GM18870 (cell line): ENCODE results near the gene SPECC1.
"Not testable (repeated sequence)": the region's sequence is repeated elsewhere in the genome, so short reads cannot be mapped to it uniquely, and the experiment has no call there.

ENCODE experiments used
- ATAC-seq: cut with Tn5 transposase; IDR thresholded peaks from one replicate; pipeline ENCODE4 v1.9.1; 2021; ENCODE audit warnings: moderate library complexity; ENCODE audit not compliant: unreplicated experiment

Gene SPECC1

DNA sequence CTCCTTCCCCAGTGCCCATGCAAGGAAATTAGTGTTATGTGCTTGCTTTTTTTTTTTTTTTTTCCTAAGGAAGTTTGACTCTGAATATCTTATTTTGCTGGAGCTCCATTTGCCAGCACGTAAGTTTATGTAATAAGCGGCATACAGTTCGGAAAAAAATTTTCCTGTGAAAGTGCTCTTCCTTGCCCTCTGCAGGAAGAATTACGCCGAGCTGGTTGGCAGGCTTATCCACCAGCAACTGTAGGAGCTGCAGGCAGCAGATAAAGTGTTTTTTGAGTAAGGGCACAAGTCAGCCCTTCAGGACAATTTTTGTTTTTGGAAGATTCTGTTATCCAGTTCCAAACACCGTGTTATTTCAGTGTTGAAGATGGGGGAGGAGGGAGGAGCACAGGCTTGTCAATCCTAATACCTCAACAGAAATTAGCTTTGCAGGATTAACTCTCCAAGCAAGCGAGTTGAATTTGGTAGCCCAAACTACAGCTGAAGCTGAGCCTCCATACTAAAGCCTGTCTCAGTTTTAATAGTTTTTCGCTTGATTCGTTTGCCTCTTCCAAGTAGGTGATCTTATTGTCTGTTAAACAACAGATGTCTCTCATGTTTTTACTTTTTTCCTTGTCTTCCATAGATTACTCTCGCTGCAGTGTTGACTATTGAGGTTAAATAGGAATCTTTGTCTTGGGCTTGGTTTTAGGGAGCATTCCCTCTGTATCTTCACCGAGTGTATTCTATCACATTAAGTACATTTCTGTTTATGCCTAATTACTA lies 1.1 kb downstream of the SPECC1 start:
- no peak for ATAC-seq

GRCh38 chr17:20010936-20011335 lies 1.8 kb downstream of the SPECC1 start:
- no peak for ATAC-seq

DNA sequence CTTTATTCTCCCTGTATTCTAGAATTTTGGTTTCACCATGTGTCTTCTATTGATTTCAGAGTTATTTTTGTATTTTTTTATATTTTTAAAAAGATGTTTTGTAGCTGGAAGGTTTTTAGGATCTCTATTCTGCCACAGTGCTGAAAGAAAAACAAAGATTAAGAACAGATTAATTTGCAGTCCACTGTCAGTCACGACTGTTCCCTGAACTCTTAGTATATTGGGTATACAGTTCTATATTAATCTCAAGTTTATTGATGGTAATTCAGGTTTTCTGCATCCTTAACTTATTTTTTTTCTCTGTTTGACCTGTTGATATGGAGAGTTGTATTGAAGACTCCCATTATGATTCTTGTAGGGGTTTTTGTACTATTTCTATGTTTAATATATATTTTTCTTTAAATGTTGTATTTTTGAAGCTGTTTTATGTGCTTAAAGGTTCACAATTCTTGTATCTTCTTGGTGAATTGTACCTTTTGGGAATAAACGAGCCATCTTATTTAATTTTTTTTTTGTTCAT lies 2.9 kb downstream of the SPECC1 start:
- no peak for ATAC-seq

DNA sequence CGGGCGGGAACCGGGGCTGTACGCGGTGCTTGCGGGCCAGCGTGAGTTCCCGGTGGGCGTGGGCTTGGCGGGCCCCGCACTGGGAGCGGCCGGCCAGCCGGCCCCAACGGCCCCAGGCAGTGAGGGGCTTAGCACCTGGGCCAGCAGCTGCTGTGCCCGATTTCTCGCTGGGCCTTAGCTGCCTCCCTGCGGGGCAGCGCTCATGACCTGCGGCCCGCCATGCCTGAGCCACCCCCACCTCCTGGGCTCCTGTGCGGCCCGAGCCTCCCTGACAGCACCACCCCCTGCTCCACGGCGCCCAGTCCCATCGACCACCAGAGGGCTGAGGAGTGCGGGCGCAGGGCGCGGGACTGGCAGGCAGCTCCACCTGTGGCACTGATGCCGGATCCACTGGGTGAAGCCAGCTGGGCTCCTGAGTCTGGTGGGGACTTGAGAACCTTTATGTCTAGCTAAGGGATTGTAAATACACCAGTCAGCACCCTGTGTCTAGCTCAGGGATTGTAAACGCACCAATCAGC lies 7.4 kb downstream of the SPECC1 start:
- ATAC-seq: not testable (repeated sequence)

DNA sequence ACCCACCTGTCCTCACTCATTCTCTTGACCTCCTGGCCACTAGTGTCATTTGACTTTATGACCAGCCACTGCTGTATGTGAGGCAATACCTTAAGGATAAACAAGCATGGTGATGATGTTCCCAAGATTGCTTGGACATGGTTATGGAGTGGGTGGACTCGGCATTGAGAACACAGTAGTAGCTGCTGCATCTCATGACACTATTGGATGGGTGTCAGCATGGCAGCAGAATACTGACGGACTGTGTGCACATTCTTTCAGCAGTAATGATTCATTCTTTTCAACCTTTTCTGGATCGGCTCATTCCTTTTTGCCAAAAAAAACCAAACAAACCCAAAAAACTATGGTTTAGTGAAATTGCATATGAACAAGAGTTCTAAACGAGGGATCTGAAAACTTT lies 13.5 kb downstream of the SPECC1 start:
- no peak for ATAC-seq

- ATAC-seq: no peak
These were observed 17.8 kb downstream of the SPECC1 start for GRCh38 chr17:20026960-20027359.

GRCh38 chr17:20028443-20028842 lies 19.3 kb downstream of the SPECC1 start:
- ATAC-seq: no peak

GRCh38 chr17:20032636-20033035 lies 23.5 kb downstream of the SPECC1 start:
- no peak for ATAC-seq

DNA sequence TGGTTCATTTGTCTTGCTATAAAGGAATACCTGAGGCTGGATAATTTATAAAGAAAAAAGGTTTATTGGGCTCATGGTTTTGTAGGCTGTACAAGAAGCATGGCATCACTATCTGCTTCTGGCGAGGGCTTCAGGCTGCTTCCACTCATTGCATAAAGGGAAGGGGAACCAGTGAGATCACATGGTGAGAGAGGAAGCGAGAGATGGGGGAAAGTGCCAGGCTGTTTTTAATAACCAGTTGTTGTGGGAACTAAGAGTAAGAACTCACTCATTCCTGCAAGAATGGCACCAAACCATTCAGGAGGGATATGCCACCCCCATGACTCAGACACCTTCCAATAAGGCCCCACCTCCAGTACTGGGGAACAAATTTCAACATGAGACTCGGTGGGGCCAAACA lies 24.3 kb downstream of the SPECC1 start:
- ATAC-seq: no peak

DNA sequence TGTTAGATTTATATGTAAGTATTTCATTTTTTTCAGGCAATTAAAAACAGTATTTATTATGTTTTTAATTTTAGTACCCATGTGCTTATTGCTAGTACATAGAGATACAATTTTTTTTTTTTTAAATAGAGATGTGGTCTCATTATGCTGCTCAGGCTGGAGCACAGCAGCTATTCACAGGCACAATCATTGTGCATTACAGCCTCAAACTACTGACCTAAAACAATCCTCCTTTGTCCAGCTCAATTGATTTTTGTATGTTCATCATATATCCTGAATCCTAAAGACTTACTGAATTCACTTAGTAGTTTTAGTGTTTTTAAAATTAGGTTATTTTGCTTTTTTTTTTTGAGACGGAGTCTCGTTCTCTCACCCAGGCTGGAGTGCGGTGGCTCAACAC lies 26.3 kb downstream of the SPECC1 start:
- no peak for ATAC-seq

DNA sequence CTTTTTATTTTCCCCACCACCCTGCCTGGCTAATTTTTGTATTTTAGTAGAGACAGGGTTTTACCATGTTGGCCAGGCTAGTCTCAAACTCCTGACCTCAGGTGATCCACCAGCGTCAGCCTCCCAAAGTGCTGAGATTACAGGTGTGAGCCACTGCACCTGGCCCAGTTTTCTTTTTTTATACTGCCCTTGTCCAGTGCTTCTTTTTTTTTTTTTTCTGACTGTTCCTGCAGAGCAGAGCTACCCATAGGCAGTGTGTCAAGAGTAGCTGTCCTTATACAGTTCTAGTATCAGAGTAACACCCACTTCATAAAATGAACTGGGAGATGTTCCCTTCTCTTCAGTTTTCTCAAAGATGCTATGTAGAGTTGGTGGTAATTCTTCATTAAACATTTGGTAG lies 28.1 kb downstream of the SPECC1 start:
- ATAC-seq: not testable (repeated sequence)

DNA sequence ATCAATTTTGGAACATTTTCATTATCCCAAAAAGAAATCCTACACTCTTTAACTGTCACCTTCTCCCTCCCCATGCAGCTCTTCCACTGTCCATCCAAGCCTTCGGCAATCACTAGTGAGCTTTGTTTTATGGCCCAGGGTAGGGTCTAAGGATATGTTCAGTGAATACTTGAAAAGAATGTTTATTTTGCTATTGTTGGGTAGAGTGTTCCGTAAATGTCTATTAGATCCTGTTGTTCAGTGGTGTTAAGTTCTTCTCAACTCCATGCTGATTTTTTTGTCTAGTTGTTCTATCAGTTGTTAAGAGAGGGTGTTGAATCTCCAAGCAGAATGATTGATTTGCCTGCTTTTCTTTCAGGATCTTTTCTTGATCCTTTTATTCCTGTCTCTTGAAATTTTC lies 29.9 kb downstream of the SPECC1 start:
- no peak for ATAC-seq

DNA sequence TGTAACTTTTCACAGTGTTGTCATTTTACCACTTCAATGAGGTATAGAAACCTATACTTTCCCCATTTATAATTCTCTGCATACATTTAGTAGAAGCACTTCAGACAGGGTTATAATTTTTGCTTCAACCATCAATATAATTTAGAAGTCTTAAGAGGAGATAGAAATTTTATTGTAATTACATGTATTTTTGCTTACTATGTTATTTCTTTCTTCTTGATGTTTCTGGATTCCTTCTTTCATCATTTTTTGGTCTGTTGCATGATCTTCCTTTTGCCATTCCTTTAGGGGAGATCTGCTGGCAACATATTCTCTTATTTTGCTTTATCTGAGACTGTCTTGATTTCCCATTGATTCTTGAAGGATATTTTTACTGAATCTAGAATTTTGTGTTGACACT lies 31.1 kb downstream of the SPECC1 start:
- no peak for ATAC-seq

DNA sequence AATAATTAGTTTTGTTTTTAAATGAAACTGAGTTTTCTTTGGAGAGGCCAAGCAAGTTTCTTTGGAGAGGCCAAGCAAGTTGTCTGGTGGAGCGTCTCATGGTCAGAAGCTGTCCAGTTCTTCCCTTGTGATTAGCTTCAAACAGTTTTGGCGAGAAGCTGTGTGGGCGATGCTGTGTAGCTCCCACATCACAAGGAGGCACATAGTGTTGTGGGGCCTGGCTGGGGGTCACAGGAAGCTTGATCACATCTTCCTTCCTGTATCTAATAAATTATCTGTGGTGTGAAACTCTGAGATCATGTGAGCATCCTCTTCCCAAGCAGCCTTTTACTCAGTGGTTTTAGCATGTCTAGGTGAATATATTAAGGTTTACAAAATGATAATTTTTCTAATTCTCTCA lies 33.9 kb downstream of the SPECC1 start:
- no peak for ATAC-seq

GRCh38 chr17:20045476-20045875 lies 36.3 kb downstream of the SPECC1 start:
- no peak for ATAC-seq

- ATAC-seq: no peak
These were observed 37.5 kb downstream of the SPECC1 start for GRCh38 chr17:20046629-20047028.

- ATAC-seq: no peak
These were observed 42.5 kb downstream of the SPECC1 start for GRCh38 chr17:20051624-20052023.

GRCh38 chr17:20053361-20053964 lies 44.3 kb downstream of the SPECC1 start:
- no peak for ATAC-seq

- ATAC-seq: peak; percentile 46
These were observed 50.6 kb downstream of the SPECC1 start for GRCh38 chr17:20059728-20060188.

DNA sequence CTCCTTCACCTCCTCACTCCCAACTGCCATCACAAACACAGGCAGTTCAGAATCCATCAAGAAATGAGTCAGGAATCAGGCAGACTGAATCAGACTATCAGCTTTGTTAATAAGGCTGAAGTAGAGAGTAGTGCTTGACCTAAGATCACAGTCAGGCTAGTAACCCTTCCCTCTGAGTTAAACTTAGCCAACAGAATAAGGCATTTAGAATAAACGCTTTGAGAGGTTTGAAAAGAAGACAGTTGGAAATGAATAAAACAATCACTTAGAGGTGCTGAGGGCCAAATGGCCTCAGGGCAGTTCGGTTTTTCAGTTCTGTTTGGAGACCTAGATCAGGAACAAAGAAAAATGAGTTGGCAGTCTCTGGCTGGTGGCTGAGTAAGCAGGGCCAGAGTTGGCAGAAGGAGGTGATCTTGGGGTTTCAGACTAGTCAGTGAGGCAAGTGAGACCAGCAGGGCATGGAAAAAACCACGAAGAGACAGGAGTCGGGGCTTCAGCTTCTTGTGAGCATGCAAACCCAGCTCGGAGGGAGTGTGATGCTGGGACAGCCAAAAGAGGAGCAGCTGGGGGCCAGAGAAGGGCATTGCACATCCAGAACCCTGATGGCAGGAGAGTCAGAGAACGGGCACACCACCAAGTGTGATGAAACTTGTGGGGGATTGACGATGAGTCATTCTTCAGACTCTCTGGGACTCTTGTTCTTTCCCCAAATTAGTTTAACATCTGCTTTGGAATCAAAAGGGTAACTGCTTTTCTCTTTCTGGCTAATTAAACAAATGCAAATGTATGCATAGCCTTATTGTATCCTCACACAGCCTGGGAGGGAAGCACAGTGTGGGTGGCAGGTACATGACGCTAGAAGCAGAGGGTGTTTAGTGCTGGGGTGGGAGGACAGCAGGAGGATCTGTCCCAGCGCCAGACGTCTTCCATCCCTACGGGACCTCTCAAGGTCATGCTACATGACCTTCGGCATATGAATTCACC lies 54.8 kb downstream of the SPECC1 start:
- peak; percentile 61 for ATAC-seq

DNA sequence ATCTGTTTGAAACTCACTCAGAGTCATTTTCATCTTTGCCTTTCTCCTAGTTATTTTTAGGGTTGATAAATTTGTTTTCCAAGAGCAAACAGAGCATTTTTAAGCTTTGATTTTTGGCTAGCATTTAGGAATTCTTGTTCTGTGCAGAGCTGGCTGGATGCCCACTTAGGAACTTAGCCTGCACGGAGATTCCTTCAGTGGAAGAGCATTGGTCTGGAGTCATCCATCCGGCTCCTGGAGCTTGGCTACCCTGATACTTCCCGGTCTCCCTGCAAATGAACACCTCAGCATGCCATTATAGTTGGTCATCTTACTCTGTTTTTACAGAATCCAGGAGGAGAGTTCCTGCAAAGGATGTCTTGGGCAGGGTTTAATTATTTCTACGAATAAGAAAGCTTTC lies 57.1 kb downstream of the SPECC1 start:
- no peak for ATAC-seq
